ENCODE measurements around the gene IMPDH1.

DNA sequence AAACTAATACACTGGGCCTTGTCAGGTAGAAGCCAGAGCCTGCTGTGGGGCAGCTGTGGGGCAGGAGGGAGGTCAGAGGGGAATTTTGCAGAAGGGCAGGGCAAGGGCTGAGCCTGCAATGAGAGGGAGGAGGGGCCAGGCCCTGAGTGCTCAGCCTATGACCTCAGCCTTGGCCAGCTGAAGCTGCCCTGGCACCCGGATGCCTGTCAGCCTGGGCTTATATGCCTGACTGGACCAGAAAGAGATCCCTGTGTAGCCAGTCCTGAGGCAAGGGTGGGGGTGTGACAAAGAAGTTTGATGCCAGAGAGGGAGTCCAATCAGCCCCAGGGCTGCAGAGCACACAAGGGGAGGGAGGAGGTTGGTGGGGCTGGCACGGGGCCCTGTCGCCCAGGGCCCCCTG lies 26.0 kb downstream of the IMPDH1 start:
- TF ChIP-seq RAD21 (IDR thresholded peaks at IDR 0.05; ENCODE audit: low read depth) (no peak), CREB1 (IDR thresholded peaks at IDR 0.05; ENCODE audit: low read depth) (no peak)

Data from Ishikawa (cell line).